OCI-LY7 (cell line): ENCODE data around the gene AOPEP. TPM values are rescaled to one million over a fixed set of nuclear protein-coding genes. Genes with fewer than 3 reads are reported as not detected.

Source experiments
- BruUV-seq: library from RNA; stranded (reverse); fragments of 400-500 nt; replicated peaks from 2 replicates; lab custom pipeline; 2021; lab: Mats Ljungman, UMichigan
- CTCF ChIA-PET: fragments of 300-600 bp; sonication (Branson Sonifier 250); formaldehyde crosslinking; loops from one replicate; lab custom pipeline; 2022; ENCODE audit warnings: antibody characterized with exemption; ENCODE audit not compliant: unreplicated experiment; lab: Charles Lee
- POLR2A ChIA-PET: fragments of 300-600 bp; sonication (Branson Sonifier 250); formaldehyde crosslinking; loops from one replicate; lab custom pipeline; 2022; ENCODE audit warnings: antibody characterized with exemption; lab: Charles Lee
- DNase-seq: peaks from one replicate; pipeline ENCODE4 v3.0.0-alpha.2; 2015; ENCODE audit warnings: low spot score
- H2AFZ ChIP-seq: fragments of 200-600 bp; sonication (generic), shearing (Covaris generic); 2 replicates; pipeline ENCODE4 v1.6.1; 2014; ENCODE audit warnings: mild to moderate bottlenecking, antibody characterized with exemption, low read length, moderate library complexity
- H3K27ac ChIP-seq: fragments of 200-600 bp; sonication (generic); 2 replicates; pipeline ENCODE4 v1.5.1; 2014; ENCODE audit warnings: mixed run types, low read depth, mild to moderate bottlenecking, moderate library complexity, low read length, inconsistent platforms; ENCODE audit not compliant: poor library complexity, severe bottlenecking
- H3K36me3 ChIP-seq: fragments of 200-600 bp; sonication (generic); 2 replicates; pipeline ENCODE4 v1.6.1; 2014; ENCODE audit warnings: mild to moderate bottlenecking, antibody characterized with exemption, low read length, moderate library complexity, mixed read lengths; ENCODE audit not compliant: insufficient read depth
- H3K4me1 ChIP-seq: fragments of 200-600 bp; sonication (generic); 2 replicates; pipeline ENCODE4 v1.5.1; 2014; ENCODE audit warnings: mild to moderate bottlenecking, low read length; ENCODE audit not compliant: insufficient read depth, poor library complexity, severe bottlenecking
- H3K4me2 ChIP-seq: fragments of 200-600 bp; sonication (generic); 2 replicates; pipeline ENCODE4 v1.6.1; 2014; ENCODE audit warnings: mild to moderate bottlenecking, low read length
- H3K4me3 ChIP-seq: fragments of 200-600 bp; sonication (generic); 2 replicates; pipeline ENCODE4 v1.5.1; 2014; ENCODE audit warnings: mild to moderate bottlenecking, low read depth, low read length; ENCODE audit not compliant: poor library complexity, severe bottlenecking
- H3K79me2 ChIP-seq: fragments of 200-600 bp; sonication (generic); 2 replicates; pipeline ENCODE4 v1.6.1; 2016; ENCODE audit warnings: low read depth, mild to moderate bottlenecking, low read length, moderate library complexity, mixed read lengths; ENCODE audit not compliant: insufficient read depth
- H3K9me2 ChIP-seq: fragments of 200-600 bp; sonication (generic); 2 replicates; pipeline ENCODE4 v1.6.1; 2016; ENCODE audit warnings: mild to moderate bottlenecking, low read length, mixed read lengths; ENCODE audit not compliant: insufficient read depth
- H3K9me3 ChIP-seq: fragments of 200-600 bp; sonication (generic); 2 replicates; pipeline ENCODE4 v1.6.1; 2014; ENCODE audit warnings: mild to moderate bottlenecking, mixed run types, low read length, mixed read lengths
- H4K20me1 ChIP-seq: fragments of 200-600 bp; sonication (generic); 2 replicates; pipeline ENCODE4 v1.6.1; 2014; ENCODE audit warnings: mild to moderate bottlenecking, antibody characterized with exemption, low read length, moderate library complexity, mixed read lengths; ENCODE audit not compliant: insufficient read depth
- EZH2phosphoT487 ChIP-seq: fragments of 200-600 bp; sonication (generic); IDR thresholded peaks from 2 replicates; pipeline ENCODE4 v1.6.1; 2018; ENCODE audit warnings: low read depth, borderline replicate concordance, mild to moderate bottlenecking, mixed run types, antibody characterized with exemption, low read length, moderate library complexity, mixed read lengths
- intact Hi-C: fragments of 100-400 bp; cut with micrococcal nuclease; formaldehyde crosslinking; loops from one replicate; pipeline ENCODE4 v1.10.0; 2022; ENCODE audit not compliant: unreplicated experiment
- total RNA-seq, 2 experiments: library from RNA; depleted of rRNA in 1 of 2; stranded (reverse); fragments of >200 nt in 1 of 2; shearing (Covaris generic) in 1 of 2; gene quantifications; 2 replicates each; pipeline ENCODE4 v1.2.3, GENCODE V29; 2014 to 2022
- TF ChIP-seq, protein P1 (sequence below): fragments of 200-600 bp; sonication (generic); conservative IDR thresholded peaks from 2 replicates; pipeline ENCODE4 v1.5.1; 2014; ENCODE audit warnings: mild to moderate bottlenecking, antibody characterized with exemption, low read length, moderate library complexity, mixed read lengths

AOPEP gene
- total RNA-seq, 2 experiments from 2014 or later: 17.3 to 24.3 TPM

DNA sequence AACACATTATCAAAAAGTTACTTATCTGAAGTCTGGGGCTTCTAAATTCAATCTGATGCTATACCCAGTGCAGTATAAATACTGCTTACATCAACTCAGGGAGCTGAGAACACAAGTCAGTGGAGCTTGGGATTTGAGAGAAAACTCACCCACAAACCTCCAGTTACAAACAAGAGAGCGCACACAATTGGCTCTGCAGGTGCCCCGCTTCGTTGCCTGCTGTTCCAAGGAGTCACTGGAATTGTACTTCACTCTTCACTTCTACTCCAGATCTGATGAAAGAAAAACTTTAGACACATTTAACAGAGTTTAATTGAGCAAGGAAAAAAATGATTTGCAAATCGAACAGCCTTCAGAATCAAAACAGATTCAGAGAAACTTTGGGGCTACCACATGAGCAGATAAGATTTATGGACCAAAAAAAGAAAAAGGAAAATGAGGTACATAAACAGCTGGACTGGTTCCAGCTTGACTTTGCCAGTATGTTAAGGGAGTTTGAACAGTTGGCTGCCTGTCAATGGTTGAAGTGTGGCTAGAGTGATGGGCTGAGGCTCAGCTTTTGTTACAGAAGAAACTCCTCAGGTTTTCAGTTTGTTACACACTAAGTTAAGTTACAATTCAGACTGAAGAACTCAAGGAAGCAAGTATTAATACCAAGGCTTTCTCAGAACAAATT lies 156.6 kb downstream of the AOPEP start:
- ChIA-PET CTCF (no interaction called here), POLR2A (interaction anchor here (0.7 to 1.0 kb wide), 2 partner anchors 134 to 185 kb away, joined by 3 to 5 read pairs; no protein-coding TSS in a partner anchor)
- intact Hi-C loops: no loop called here

DNA sequence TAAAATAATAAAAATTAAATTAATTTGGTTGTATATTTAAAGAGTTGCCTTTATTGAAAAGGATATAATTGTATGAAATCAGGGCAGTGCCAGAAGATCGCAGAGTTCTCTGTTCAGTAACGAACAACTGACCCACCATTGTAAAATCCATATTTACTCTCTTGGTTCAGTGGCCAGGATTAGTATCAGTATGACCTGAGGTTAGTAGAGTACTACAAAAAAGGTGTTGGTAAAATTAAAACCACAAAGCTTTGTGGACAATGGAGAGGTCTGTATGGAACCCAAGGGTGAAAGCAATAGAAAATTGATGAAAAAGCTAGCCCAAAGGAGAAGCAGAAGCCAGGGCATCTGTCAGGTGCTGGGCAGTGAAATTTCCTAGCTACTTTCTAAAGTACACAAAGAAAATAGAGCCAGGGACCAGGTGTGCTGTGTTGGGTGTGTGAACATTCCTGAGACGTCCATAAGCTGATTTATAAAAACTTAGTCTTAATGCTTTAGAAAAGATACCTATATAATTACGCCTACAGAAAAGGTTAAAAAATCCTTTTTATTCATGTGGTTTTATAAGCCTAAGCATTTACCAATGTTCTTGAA lies 159.5 kb downstream of the AOPEP start:
- BruUV-seq: no TSS peak
- H3K4me2 ChIP-seq: no peak overlapping the region
- H2AFZ ChIP-seq: no peak overlapping the region
- no peaks in the 10 kb centered on the region for H4K20me1 ChIP-seq
- H3K4me3 ChIP-seq: no peak overlapping the region
- H3K36me3 ChIP-seq: no peaks in the 10 kb centered on the region; the same call in 1 of the 2 replicates
- no peak for DNase-seq
- CTCF ChIA-PET: no interaction called here
- no peak for TF ChIP-seq EZH2phosphoT487
- TF ChIP-seq, protein P1, sequence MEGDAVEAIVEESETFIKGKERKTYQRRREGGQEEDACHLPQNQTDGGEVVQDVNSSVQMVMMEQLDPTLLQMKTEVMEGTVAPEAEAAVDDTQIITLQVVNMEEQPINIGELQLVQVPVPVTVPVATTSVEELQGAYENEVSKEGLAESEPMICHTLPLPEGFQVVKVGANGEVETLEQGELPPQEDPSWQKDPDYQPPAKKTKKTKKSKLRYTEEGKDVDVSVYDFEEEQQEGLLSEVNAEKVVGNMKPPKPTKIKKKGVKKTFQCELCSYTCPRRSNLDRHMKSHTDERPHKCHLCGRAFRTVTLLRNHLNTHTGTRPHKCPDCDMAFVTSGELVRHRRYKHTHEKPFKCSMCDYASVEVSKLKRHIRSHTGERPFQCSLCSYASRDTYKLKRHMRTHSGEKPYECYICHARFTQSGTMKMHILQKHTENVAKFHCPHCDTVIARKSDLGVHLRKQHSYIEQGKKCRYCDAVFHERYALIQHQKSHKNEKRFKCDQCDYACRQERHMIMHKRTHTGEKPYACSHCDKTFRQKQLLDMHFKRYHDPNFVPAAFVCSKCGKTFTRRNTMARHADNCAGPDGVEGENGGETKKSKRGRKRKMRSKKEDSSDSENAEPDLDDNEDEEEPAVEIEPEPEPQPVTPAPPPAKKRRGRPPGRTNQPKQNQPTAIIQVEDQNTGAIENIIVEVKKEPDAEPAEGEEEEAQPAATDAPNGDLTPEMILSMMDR: no peak
- peaks cover 6% of the 10 kb centered on the region for H3K9me3 ChIP-seq
- H3K79me2 ChIP-seq: no peaks in the 10 kb centered on the region
- intact Hi-C loops: no loop called here
- no peaks in the 10 kb centered on the region for H3K9me2 ChIP-seq
- POLR2A ChIA-PET: interaction anchor here (0.6 kb wide), 1 partner anchor 187 kb away, joined by 4 read pairs; no protein-coding TSS in a partner anchor
- no peak overlapping the region for H3K27ac ChIP-seq
- peaks cover 19% of the 10 kb centered on the region for H3K4me1 ChIP-seq

More for the DNA sequence above, 156.6 kb downstream of the AOPEP start:
- Histone ChIP-seq H3K4me3 (no peak overlapping the region), H3K79me2 (no peaks in the 10 kb centered on the region), H3K9me3 (no peaks in the 10 kb centered on the region), H3K27ac (no peak overlapping the region), H3K4me1 (peaks cover 19% of the 10 kb centered on the region), H4K20me1 (no peaks in the 10 kb centered on the region), H2AFZ (no peak overlapping the region), H3K9me2 (no peaks in the 10 kb centered on the region), H3K36me3 (no peaks in the 10 kb centered on the region), H3K4me2 (peak overlapping the region; percentile 42; the same call in 1 of the 2 replicates)
- no peak for TF ChIP-seq EZH2phosphoT487
- TF ChIP-seq, protein P1: no peak
- DNase-seq: no peak
- BruUV-seq: no TSS peak

DNA sequence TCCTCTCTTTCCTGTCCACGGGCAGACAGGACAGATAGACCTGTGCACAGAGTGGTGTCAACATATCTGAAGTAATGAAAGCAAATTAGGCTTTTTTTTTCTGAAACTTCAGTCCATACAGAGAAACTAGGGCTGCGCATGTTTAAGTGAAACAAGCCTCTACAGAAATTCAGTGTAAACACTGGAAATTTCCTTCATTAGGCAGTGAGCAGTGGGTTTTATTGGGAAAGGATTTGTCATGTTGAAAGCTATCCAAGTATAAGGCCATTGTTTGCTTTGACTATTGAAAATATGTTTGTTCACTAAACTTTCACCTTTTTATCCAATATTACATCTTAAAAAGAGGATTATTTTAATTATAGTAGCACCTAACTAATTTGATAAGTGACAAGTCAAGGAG lies 161.2 kb downstream of the AOPEP start:
- ChIA-PET POLR2A (no interaction called here), CTCF (no interaction called here)
- TF ChIP-seq, protein P1: no peak
- no peak for TF ChIP-seq EZH2phosphoT487
- H3K4me2 ChIP-seq: no peak overlapping the region
- BruUV-seq: no TSS peak
- H3K4me3 ChIP-seq: no peak overlapping the region
- no peaks in the 10 kb centered on the region for H4K20me1 ChIP-seq
- no peaks in the 10 kb centered on the region; the same call in 1 of the 2 replicates for H3K36me3 ChIP-seq
- no peak for DNase-seq
- H2AFZ ChIP-seq: no peak overlapping the region
- no peaks in the 10 kb centered on the region for H3K79me2 ChIP-seq
- no peak overlapping the region for H3K27ac ChIP-seq
- intact Hi-C loops: no loop called here
- no peaks in the 10 kb centered on the region for H3K9me2 ChIP-seq
- H3K9me3 ChIP-seq: peaks cover 15% of the 10 kb centered on the region
- peaks cover 1% of the 10 kb centered on the region for H3K4me1 ChIP-seq
